DMS153 (cell line): ENCODE results near the gene PAK4.
"Not testable (repeated sequence)": the region's sequence is repeated elsewhere in the genome, so short reads cannot be mapped to it uniquely, and the experiment has no call there.

Experiments
- DNase-seq: peaks from one replicate; lab custom pipeline; 2025; lab: John Stamatoyannopoulos, UW

The PAK4 gene

GRCh38 chr19:39207293-39207836 lies 81.8 kb downstream of the PAK4 start:
- DNase-seq: no peak

GRCh38 chr19:39208175-39208795 lies 82.7 kb downstream of the PAK4 start:
- no peak for DNase-seq

- DNase-seq: no peak
Measured at GRCh38 chr19:39209196-39209595, 83.6 kb downstream of the PAK4 start.

GRCh38 chr19:39211731-39212374 lies 86.3 kb downstream of the PAK4 start:
- DNase-seq: no peak

GRCh38 chr19:39212375-39212742 lies 86.8 kb downstream of the PAK4 start:
- DNase-seq: no peak

- not testable (repeated sequence) for DNase-seq
Measured at GRCh38 chr19:39215323-39215722, 89.7 kb downstream of the PAK4 start.

- DNase-seq: no peak
Measured at GRCh38 chr19:39217094-39217493, 91.5 kb downstream of the PAK4 start.

GRCh38 chr19:39218230-39219007 lies 92.8 kb downstream of the PAK4 start:
- no peak for DNase-seq

- DNase-seq: not testable (repeated sequence)
Measured at GRCh38 chr19:39219108-39219507, 93.5 kb downstream of the PAK4 start.

GRCh38 chr19:39223703-39224279 lies 98.2 kb downstream of the PAK4 start:
- DNase-seq: no peak

GRCh38 chr19:39224910-39225309 lies 99.3 kb downstream of the PAK4 start:
- no peak for DNase-seq
